Measurements from ENCODE around the gene TMEM52B.
"Not testable (repeated sequence)": the region's sequence is repeated elsewhere in the genome, so short reads cannot be mapped to it uniquely, and the experiment has no call there.

Gene TMEM52B

GRCh38 chr12:10211940-10212738 lies 33.3 kb downstream of the TMEM52B start:
- H3K4me3 ChIP-seq (ENCODE audit: low read depth, low read length): peak overlapping the region; percentile 56
- TF ChIP-seq, protein P1, sequence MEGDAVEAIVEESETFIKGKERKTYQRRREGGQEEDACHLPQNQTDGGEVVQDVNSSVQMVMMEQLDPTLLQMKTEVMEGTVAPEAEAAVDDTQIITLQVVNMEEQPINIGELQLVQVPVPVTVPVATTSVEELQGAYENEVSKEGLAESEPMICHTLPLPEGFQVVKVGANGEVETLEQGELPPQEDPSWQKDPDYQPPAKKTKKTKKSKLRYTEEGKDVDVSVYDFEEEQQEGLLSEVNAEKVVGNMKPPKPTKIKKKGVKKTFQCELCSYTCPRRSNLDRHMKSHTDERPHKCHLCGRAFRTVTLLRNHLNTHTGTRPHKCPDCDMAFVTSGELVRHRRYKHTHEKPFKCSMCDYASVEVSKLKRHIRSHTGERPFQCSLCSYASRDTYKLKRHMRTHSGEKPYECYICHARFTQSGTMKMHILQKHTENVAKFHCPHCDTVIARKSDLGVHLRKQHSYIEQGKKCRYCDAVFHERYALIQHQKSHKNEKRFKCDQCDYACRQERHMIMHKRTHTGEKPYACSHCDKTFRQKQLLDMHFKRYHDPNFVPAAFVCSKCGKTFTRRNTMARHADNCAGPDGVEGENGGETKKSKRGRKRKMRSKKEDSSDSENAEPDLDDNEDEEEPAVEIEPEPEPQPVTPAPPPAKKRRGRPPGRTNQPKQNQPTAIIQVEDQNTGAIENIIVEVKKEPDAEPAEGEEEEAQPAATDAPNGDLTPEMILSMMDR (IDR thresholded peaks at IDR 0.05; ENCODE audit: borderline replicate concordance, insufficient read depth, low read depth, low read length): no peak

DNA sequence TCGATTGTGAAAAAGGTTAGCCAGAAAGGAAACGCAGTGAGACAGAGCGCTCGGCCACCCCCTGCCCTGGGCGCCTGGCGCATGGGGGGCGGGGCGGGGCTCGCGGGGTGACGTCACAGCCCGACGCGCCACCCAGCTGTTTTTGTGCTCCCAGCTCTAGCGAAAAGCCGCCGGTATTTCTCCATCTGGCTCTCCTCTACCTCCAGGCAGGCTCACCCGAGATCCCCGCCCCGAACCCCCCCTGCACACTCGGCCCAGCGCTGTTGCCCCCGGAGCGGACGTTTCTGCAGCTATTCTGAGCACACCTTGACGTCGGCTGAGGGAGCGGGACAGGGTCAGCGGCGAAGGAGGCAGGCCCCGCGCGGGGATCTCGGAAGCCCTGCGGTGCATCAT lies 33.9 kb downstream of the TMEM52B start, which contains the start of gene GABARAPL1:
TSS of gene GABARAPL1 (plus strand) at position 139 of the 393 bp plus-strand sequence. CDS start at position 392, 253 bp downstream.
- H3K4me3 ChIP-seq (ENCODE audit: low read depth, low read length): peak within 1 kb of the TSS; percentile 56
- TF ChIP-seq, protein P1 (IDR thresholded peaks at IDR 0.05; ENCODE audit: borderline replicate concordance, insufficient read depth, low read depth, low read length): no peak

GRCh38 chr12:10213168-10214135 lies 34.6 kb downstream of the TMEM52B start:
- peak overlapping the region; percentile 56 for H3K4me3 ChIP-seq (ENCODE audit: low read depth, low read length)
- TF ChIP-seq, protein P1 (IDR thresholded peaks at IDR 0.05; ENCODE audit: borderline replicate concordance, insufficient read depth, low read depth, low read length): no peak

DNA sequence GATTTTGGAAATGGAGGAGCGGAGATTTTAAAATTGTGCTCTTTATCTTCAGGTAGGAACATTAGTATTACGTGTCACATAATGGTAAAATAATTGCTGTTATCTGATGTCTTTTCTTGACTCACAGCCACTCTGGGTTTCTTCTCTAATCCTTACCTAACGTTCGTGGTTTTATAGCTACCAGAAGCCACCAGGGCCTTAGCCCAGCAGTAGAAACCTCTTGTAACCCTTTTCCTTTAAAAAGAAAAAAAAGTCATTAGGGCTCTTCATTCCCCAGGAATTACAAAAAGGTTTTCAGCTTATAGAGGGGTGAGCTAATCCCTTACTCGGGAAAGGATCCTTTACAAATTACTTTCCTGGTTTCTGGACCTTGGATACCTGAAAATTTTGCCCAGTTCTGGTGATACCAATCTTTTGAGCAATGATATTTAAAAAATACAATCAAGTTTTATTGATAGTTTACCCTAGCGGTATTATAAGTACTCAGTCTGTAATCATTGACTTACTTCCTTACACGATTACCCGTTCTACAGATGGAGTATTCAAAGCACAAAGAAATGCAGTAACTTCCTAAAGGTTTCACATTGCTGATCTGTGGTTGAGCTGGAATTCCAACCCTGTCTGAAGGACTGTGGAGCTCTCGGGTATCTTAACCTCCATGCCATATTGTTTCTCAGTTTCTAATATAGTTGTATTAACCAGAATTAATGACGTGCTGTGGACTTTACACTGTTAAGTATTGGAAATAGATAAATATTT lies 35.5 kb downstream of the TMEM52B start:
- TF ChIP-seq, protein P1 (IDR thresholded peaks at IDR 0.05; ENCODE audit: borderline replicate concordance, insufficient read depth, low read depth, low read length): no peak
- H3K4me3 ChIP-seq (ENCODE audit: low read depth, low read length): peak overlapping the region; percentile 17

DNA sequence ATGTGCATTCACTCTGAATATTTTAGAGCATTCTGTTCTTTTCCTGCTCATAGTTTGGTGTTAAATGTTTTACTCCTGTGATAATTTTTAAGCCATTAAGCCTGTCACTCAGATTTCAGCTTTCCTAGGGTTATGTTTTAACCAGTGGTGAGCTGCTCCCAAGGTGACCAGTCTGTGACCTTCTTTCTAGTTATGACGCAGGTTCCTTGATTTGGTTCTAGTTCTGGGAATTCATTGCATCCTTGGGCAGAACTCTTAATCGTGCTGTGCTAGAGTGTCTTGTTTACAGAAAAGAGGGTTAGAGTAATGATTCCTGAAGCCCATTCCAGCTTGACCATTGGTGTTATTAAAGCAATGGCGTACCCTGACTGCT lies 36.0 kb downstream of the TMEM52B start:
- no peak overlapping the region for H3K4me3 ChIP-seq (ENCODE audit: low read depth, low read length)
- TF ChIP-seq, protein P1 (IDR thresholded peaks at IDR 0.05; ENCODE audit: borderline replicate concordance, insufficient read depth, low read depth, low read length): no peak

- no peak overlapping the region for H3K4me3 ChIP-seq (ENCODE audit: low read depth, low read length)
- TF ChIP-seq, protein P1 (IDR thresholded peaks at IDR 0.05; ENCODE audit: borderline replicate concordance, insufficient read depth, low read depth, low read length): no peak
Observed at GRCh38 chr12:10215436-10215835, 36.6 kb downstream of the TMEM52B start.

DNA sequence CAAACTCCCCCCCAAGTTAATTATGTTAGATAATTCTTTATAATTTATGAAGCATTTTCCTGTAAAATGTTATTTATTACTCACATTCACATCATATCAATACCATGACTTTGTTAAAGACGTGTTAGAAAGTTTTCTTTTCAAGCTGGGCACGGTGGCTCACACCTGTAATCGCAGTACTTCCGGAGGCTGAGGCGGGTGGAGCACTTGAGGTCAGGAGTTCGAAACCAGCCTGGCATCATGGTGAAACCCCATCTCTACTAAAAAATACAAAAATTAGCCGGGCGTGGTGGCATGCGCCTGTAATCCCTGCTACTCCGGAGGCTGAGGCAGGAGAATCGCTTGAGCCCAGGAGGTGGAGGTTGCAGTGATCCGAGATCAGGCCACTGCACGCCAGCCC lies 37.1 kb downstream of the TMEM52B start:
- not testable (repeated sequence) for H3K4me3 ChIP-seq (ENCODE audit: low read depth, low read length)
